Ecto neural progenitor cell (in vitro differentiated cells): ENCODE data around the gene MRC2.

Experiments
- DNase-seq: peaks from one replicate; pipeline ENCODE4 v3.0.0-alpha.2; 2018; ENCODE audit warnings: low spot score

Gene MRC2

GRCh38 chr17:62663304-62663703, 35.8 kb downstream of the MRC2 start:
- DNase-seq: no peak

- DNase-seq: no peak
These were observed 37.1 kb downstream of the MRC2 start for GRCh38 chr17:62664336-62665120.

GRCh38 chr17:62665599-62665998, 38.1 kb downstream of the MRC2 start:
- no peak for DNase-seq

GRCh38 chr17:62666061-62666800, 38.8 kb downstream of the MRC2 start:
- no peak for DNase-seq

GRCh38 chr17:62666801-62667591, 39.5 kb downstream of the MRC2 start:
- DNase-seq: no peak

GRCh38 chr17:62668091-62668804, 40.8 kb downstream of the MRC2 start:
- DNase-seq: no peak

GRCh38 chr17:62670202-62670821, 42.8 kb downstream of the MRC2 start:
- DNase-seq: peak; percentile 78

- DNase-seq: no peak
These were observed 44.1 kb downstream of the MRC2 start for GRCh38 chr17:62671553-62671952.

- DNase-seq: no peak
These were observed 45.5 kb downstream of the MRC2 start for GRCh38 chr17:62672957-62673356.

GRCh38 chr17:62673614-62674362, 46.3 kb downstream of the MRC2 start:
- DNase-seq: no peak

GRCh38 chr17:62674363-62674739, 46.9 kb downstream of the MRC2 start:
- DNase-seq: no peak

GRCh38 chr17:62674841-62675240, 47.4 kb downstream of the MRC2 start:
- no peak for DNase-seq

- no peak for DNase-seq
These were observed 47.8 kb downstream of the MRC2 start for GRCh38 chr17:62675260-62675659.

GRCh38 chr17:62675701-62676100, 48.2 kb downstream of the MRC2 start:
- no peak for DNase-seq

- no peak for DNase-seq
These were observed 48.9 kb downstream of the MRC2 start for GRCh38 chr17:62676231-62676943.

- DNase-seq: no peak
These were observed 49.6 kb downstream of the MRC2 start for GRCh38 chr17:62676952-62677596.

- DNase-seq: no peak
These were observed 50.9 kb downstream of the MRC2 start for GRCh38 chr17:62678214-62678919.

GRCh38 chr17:62679866-62680377, 52.5 kb downstream of the MRC2 start:
- DNase-seq: no peak

GRCh38 chr17:62680541-62681052, 53.1 kb downstream of the MRC2 start:
- no peak for DNase-seq
